ENCODE results near the gene KRTAP29-1.
A peak's percentile ranks its signal among the peaks of the same experiment; 100 is the strongest.
"Not testable (repeated sequence)": the region's sequence is repeated elsewhere in the genome, so short reads cannot be mapped to it uniquely, and the experiment has no call there.

The KRTAP29-1 gene

GRCh38 chr17:41301916-41302901 is at the start of gene KRTAP29-1:
Gene KRTAP29-1, minus strand, starts transcription at chr17:41302851. Its CDS starts 0 bp downstream, at chr17:41302851.
- DNase-seq, result peak; percentile 80

GRCh38 chr17:41351177-41351576 is 48.5 kb upstream of the KRTAP29-1 start:
- no peak for DNase-seq

- not testable (repeated sequence) for DNase-seq
These were observed 47.8 kb upstream of the KRTAP29-1 start, which contains the start of gene KRT33A for GRCh38 chr17:41350381-41350878. Gene KRT33A, minus strand, starts transcription at chr17:41350828. Its CDS starts 61 bp downstream, at chr17:41350767.

- no peak for DNase-seq
These were observed 45.5 kb upstream of the KRTAP29-1 start for GRCh38 chr17:41347869-41348760.

GRCh38 chr17:41346421-41346820 is 43.8 kb upstream of the KRTAP29-1 start:
- not testable (repeated sequence) for DNase-seq

- no peak for DNase-seq
These were observed 43.3 kb upstream of the KRTAP29-1 start for GRCh38 chr17:41345992-41346391.

GRCh38 chr17:41343029-41343428 is 40.4 kb upstream of the KRTAP29-1 start:
- no peak for DNase-seq

GRCh38 chr17:41340934-41341861 is 38.5 kb upstream of the KRTAP29-1 start:
- DNase-seq, result no peak

GRCh38 chr17:41340494-41340893 is 37.8 kb upstream of the KRTAP29-1 start:
- DNase-seq, result no peak

GRCh38 chr17:41339571-41340172 is 37.0 kb upstream of the KRTAP29-1 start:
- DNase-seq, result no peak

- no peak for DNase-seq
These were observed 36.4 kb upstream of the KRTAP29-1 start for GRCh38 chr17:41338961-41339485.

- no peak for DNase-seq
These were observed 33.1 kb upstream of the KRTAP29-1 start for GRCh38 chr17:41335747-41336146.

- no peak for DNase-seq
These were observed 32.0 kb upstream of the KRTAP29-1 start for GRCh38 chr17:41334385-41335305.

- no peak for DNase-seq
These were observed 31.2 kb upstream of the KRTAP29-1 start for GRCh38 chr17:41333836-41334235.

GRCh38 chr17:41333098-41333497 is 30.4 kb upstream of the KRTAP29-1 start:
- DNase-seq, result no peak

GRCh38 chr17:41332239-41332638 is 29.6 kb upstream of the KRTAP29-1 start:
- DNase-seq, result no peak

- no peak for DNase-seq
These were observed 29.0 kb upstream of the KRTAP29-1 start for GRCh38 chr17:41331606-41332005.

- DNase-seq, result peak; percentile 8
These were observed 26.8 kb upstream of the KRTAP29-1 start for GRCh38 chr17:41329279-41329948.

- no peak for DNase-seq
These were observed 25.6 kb upstream of the KRTAP29-1 start for GRCh38 chr17:41328207-41328606.

Measured in NCI-H1694 treated with DMSO at 0.1 percent for 48 hours (cell line).